ENCODE data around the gene TGFBI.

DNA sequence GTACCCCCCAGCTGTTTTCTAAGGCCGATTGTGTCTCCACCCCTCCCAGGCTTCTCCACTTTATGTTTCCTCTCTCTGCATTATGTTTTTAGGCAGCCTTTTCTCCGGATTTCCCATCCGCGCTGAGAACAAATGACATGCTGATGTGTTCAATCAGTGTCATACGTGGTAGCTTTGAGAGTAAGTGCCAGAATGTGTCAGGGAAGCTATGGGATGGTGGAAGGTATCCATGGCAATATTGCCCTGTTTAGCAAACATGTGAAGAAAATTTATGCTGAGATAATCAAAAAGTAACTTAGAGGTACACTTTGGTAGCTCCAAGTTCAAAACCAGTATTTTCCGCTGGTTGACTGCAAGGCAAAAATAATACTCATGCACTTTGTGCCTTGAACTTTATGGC, 37.4 kb upstream of the TGFBI start:
- TF ChIP-seq, protein P1, sequence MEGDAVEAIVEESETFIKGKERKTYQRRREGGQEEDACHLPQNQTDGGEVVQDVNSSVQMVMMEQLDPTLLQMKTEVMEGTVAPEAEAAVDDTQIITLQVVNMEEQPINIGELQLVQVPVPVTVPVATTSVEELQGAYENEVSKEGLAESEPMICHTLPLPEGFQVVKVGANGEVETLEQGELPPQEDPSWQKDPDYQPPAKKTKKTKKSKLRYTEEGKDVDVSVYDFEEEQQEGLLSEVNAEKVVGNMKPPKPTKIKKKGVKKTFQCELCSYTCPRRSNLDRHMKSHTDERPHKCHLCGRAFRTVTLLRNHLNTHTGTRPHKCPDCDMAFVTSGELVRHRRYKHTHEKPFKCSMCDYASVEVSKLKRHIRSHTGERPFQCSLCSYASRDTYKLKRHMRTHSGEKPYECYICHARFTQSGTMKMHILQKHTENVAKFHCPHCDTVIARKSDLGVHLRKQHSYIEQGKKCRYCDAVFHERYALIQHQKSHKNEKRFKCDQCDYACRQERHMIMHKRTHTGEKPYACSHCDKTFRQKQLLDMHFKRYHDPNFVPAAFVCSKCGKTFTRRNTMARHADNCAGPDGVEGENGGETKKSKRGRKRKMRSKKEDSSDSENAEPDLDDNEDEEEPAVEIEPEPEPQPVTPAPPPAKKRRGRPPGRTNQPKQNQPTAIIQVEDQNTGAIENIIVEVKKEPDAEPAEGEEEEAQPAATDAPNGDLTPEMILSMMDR (IDR thresholded peaks at IDR 0.05 in 4 of 5, conservative IDR thresholded peaks at IDR 0.05 in 1 of 5): no peak
- no peak for TF ChIP-seq POLR2A (IDR thresholded peaks at IDR 0.05)
